NT2/D1 (cell line): ENCODE measurements around the gene STX5.

Experiments
- DNase-seq: peaks from one replicate; pipeline ENCODE4 v3.0.0-alpha.2; 2011; ENCODE audit warnings: low read depth, low spot score
- H3K27me3 ChIP-seq: 2 replicates; pipeline ENCODE4 v1.6.0; 2011; ENCODE audit warnings: mild to moderate bottlenecking; ENCODE audit not compliant: insufficient read length, insufficient read depth
- H3K36me3 ChIP-seq: 2 replicates; pipeline ENCODE4 v1.6.1; 2011; ENCODE audit warnings: mild to moderate bottlenecking, low read length, mixed read lengths; ENCODE audit not compliant: insufficient read depth, insufficient read length
- H3K4me1 ChIP-seq: 2 replicates; pipeline ENCODE4 v1.5.1; 2011; ENCODE audit not compliant: insufficient read depth, insufficient read length
- H3K4me3 ChIP-seq: 2 replicates; pipeline ENCODE4 v1.5.1; 2011; ENCODE audit warnings: low read depth; ENCODE audit not compliant: insufficient read length
- H3K9ac ChIP-seq: 2 replicates; pipeline ENCODE4 v1.6.0; 2011; ENCODE audit warnings: low read depth; ENCODE audit not compliant: insufficient read length
- H3K9me3 ChIP-seq: 2 replicates; pipeline ENCODE4 v1.5.1; 2011; ENCODE audit warnings: mild to moderate bottlenecking, low read length; ENCODE audit not compliant: insufficient read depth
- SUZ12 ChIP-seq: IDR thresholded peaks from 2 replicates; pipeline ENCODE4 v1.6.1; 2011; ENCODE audit not compliant: insufficient read length, insufficient read depth; ENCODE audit errors: extremely low read depth
- YY1 ChIP-seq: IDR thresholded peaks from 2 replicates; pipeline ENCODE4 v1.6.1; 2011; ENCODE audit not compliant: insufficient read length, insufficient read depth
- ZNF274 ChIP-seq: IDR thresholded peaks from 2 replicates; pipeline ENCODE4 v1.6.1; 2011; ENCODE audit warnings: mild to moderate bottlenecking, low read depth, low read length

The STX5 gene

GRCh38 chr11:62786318-62787004, 45.4 kb downstream of the STX5 start:
- Histone ChIP-seq H3K9ac (peak overlapping the region; percentile 92), H3K27me3 (no peaks in the 10 kb centered on the region), H3K36me3 (peaks cover 65% of the 10 kb centered on the region), H3K9me3 (no peaks in the 10 kb centered on the region), H3K4me1 (peaks cover 3% of the 10 kb centered on the region), H3K4me3 (peak overlapping the region; percentile 89)
- TF ChIP-seq YY1: no peak
- DNase-seq: peak; percentile 82

GRCh38 chr11:62782753-62783152, 49.1 kb downstream of the STX5 start:
- Histone ChIP-seq H3K9me3 (no peaks in the 10 kb centered on the region), H3K36me3 (peaks cover 57% of the 10 kb centered on the region), H3K4me1 (no peaks in the 10 kb centered on the region), H3K4me3 (no peak overlapping the region), H3K27me3 (no peaks in the 10 kb centered on the region), H3K9ac (no peak overlapping the region)
- no peak for DNase-seq
- TF ChIP-seq ZNF274 (no peak), YY1 (no peak), SUZ12 (no peak)

- DNase-seq: no peak
- no peak overlapping the region for H3K4me3 ChIP-seq
- no peaks in the 10 kb centered on the region for H3K4me1 ChIP-seq
- peaks cover 67% of the 10 kb centered on the region for H3K36me3 ChIP-seq
- TF ChIP-seq YY1: no peak
- no peak for TF ChIP-seq ZNF274
- no peak overlapping the region for H3K9ac ChIP-seq
- no peaks in the 10 kb centered on the region for H3K9me3 ChIP-seq
- H3K27me3 ChIP-seq: no peaks in the 10 kb centered on the region
Observed at GRCh38 chr11:62778441-62778840, 53.4 kb downstream of the STX5 start.

- H3K27me3 ChIP-seq: no peaks in the 10 kb centered on the region
- TF ChIP-seq YY1 (no peak), SUZ12 (no peak), ZNF274 (no peak)
- H3K4me3 ChIP-seq: no peak overlapping the region
- H3K36me3 ChIP-seq: peaks cover 60% of the 10 kb centered on the region
- no peak overlapping the region for H3K9ac ChIP-seq
- H3K9me3 ChIP-seq: no peaks in the 10 kb centered on the region
- DNase-seq: no peak
- no peaks in the 10 kb centered on the region for H3K4me1 ChIP-seq
Observed at GRCh38 chr11:62777389-62777788, 54.5 kb downstream of the STX5 start.

GRCh38 chr11:62775646-62776045, 56.2 kb downstream of the STX5 start:
- Histone ChIP-seq H3K4me3 (no peak overlapping the region), H3K4me1 (no peaks in the 10 kb centered on the region), H3K9ac (no peak overlapping the region), H3K9me3 (no peaks in the 10 kb centered on the region), H3K36me3 (peaks cover 50% of the 10 kb centered on the region), H3K27me3 (no peaks in the 10 kb centered on the region)
- no peak for TF ChIP-seq YY1
- no peak for TF ChIP-seq SUZ12
- TF ChIP-seq ZNF274: no peak
- DNase-seq: no peak

GRCh38 chr11:62774407-62774806, 57.4 kb downstream of the STX5 start:
- Histone ChIP-seq H3K9me3 (no peaks in the 10 kb centered on the region), H3K4me3 (no peak overlapping the region), H3K27me3 (no peaks in the 10 kb centered on the region), H3K9ac (no peak overlapping the region), H3K4me1 (peaks cover 3% of the 10 kb centered on the region), H3K36me3 (peaks cover 43% of the 10 kb centered on the region)
- TF ChIP-seq SUZ12 (no peak), ZNF274 (no peak), YY1 (no peak)
- DNase-seq: no peak

- DNase-seq: peak; percentile 95
- H3K4me1 ChIP-seq: peaks cover 3% of the 10 kb centered on the region
- peak within 1 kb of the TSS; percentile 93 for H3K9ac ChIP-seq
- peaks cover 39% of the 10 kb centered on the region for H3K36me3 ChIP-seq
- peak within 1 kb of the TSS; percentile 96 for H3K4me3 ChIP-seq
- H3K27me3 ChIP-seq: no peaks in the 10 kb centered on the region
- TF ChIP-seq YY1 (no peak), SUZ12 (no peak), ZNF274 (no peak)
- H3K9me3 ChIP-seq: no peaks in the 10 kb centered on the region
Observed at GRCh38 chr11:62771144-62772021, 60.5 kb downstream of the STX5 start, which contains the start of gene TAF6L. Gene TAF6L, plus strand, starts transcription at chr11:62771396. Its CDS starts 4,388 bp downstream, at chr11:62775784.
